ENCODE results near the gene DOCK7.

DOCK7 gene

DNA sequence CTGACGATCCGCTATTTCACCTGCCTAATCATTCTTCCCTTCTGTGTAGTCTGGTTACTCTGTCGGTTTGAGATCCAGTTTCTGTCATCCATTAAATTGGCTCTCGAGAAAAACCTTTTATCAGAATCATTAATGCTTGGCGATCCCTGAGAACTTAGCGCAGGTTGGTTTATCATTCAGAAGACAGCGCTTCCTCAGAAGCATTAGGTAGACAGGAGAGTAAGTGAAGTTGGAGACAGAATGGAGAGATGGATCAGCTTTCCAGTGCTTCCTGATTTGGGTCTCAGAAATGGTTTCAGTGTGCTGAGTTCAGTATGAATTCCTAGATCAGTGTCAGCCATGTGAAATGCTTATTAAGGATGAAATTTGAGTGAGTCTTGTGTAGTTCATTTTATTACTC, 250.0 kb downstream of the DOCK7 start:
- DNase-seq: peak; percentile 35

GRCh38 chr1:62437273-62437940, 250.8 kb downstream of the DOCK7 start:
- no peak for DNase-seq

DNA sequence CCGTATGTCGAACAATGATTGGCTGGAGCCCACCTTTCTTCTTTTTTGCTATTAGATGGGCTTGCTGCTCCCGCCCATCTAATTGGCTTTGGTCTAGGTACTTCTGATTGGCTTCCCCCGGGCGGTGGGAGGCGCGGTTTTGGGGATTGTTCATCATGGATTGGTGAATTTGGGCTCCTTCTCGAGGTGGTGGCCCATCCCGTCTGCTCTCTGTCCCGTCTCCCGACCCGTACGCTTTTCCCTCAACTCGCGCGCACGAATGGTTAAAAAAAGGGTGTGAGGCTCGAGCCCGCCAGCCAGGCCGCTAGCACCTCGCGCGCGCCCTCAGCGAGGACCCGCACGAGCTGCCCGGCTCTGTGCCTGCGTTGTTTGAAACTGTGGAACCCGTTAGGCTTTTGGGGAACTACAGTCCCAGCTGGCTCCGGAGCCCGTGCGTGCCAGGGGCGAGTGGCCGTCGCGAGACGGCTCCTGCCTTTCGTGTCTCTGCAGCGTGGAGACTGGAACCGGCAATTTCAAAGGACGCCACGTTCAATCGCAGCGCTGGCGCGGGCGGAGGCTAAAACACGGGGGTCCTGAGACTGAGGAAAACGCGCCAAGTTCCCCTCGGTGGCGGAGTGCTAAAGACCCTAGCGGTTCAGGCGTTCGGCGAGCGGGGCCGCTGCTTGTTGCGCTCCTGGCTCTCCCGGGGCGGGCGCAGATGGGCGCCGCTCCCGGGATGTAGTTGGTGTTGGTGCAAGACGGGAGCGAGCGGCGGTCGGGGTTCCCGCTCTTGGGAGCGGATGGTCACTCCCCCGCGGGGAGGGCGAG, 251.5 kb downstream of the DOCK7 start, which contains the start of gene USP1:
TSS of gene USP1 (plus strand) at position 584 of the 807 bp plus-strand sequence. CDS start 2,819 bp downstream, outside the sequence.
- DNase-seq: peak; percentile 100

DNA sequence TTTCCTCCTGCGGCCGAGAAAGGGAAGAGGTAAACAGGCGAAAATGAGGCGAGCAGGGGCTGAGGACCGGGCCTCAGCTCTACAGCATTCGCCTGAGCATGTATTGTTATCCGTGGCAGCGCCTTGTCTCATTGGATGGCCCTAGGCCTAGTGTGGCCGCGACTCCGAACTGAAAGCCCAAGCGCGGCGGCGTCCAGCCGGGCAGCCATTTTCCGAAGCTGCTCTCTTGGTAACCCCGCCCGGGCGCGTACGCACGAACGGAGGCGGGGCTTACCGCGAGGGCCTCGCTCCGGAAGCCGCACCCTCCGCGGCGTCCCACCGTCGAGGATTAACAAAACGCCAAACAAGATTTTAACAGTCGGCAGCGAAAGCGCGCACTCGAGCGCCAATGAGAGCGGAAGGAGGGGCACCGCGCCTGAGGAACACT, 252.1 kb downstream of the DOCK7 start:
- DNase-seq: no peak

DNA sequence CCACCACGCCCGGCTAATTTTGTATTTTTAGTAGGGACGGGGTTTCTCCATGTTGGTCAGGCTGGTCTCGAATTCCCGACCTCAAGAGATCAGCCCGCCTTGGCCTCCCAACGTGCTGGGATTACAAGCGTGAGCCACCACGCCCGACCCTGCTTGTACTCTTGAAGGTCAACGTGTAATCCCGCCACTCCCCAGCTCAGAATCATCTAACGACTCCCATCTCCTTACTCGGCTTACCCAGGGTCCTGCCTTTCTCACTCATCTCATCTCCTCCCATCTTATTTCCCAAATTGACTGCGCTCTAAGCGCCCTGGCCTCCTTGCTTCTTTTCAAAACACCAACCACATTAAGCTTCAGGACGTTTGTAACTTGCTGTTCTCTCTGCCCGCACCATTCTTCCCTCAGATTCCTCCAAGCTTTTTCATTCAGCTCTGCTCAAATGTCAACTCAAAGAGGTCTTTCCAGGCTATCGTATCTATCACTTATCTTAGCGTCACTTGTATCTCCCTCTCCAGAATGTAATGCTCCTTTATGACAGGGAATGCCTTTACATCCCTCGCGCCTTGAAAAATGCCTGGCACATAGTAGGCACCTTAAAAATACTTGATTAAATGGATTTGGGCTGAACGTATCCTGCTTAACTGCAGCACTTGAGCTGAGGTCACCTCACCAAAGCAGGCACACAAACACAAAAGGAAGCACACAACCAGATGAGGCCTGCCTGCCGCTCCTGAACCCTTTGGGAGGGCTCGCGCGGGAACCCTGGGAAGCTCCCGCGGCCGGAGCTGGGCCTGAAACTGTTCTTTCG, 252.8 kb downstream of the DOCK7 start:
- DNase-seq: no peak

DNA sequence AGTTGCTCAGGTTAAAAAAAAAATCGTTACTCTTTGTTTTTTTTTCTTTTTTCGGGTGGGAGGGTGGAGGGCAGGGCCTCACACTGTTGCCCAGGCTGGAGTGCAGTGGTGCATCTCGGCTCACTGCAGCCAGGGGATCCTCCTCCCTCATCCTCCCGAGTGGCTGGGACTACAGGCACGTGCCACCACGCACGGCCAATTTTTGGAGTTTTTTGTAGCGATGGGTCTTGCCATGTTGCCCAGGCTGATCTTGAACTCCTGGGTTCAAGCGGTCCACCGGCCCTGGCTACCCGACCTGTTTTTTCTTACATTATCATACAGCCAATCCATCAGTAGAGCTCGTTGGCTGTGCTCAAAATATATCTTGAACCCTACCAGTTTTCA, 253.6 kb downstream of the DOCK7 start:
- no peak for DNase-seq

- peak; percentile 44 for DNase-seq
Observed at GRCh38 chr1:62433861-62434617, 254.1 kb downstream of the DOCK7 start.

DNA sequence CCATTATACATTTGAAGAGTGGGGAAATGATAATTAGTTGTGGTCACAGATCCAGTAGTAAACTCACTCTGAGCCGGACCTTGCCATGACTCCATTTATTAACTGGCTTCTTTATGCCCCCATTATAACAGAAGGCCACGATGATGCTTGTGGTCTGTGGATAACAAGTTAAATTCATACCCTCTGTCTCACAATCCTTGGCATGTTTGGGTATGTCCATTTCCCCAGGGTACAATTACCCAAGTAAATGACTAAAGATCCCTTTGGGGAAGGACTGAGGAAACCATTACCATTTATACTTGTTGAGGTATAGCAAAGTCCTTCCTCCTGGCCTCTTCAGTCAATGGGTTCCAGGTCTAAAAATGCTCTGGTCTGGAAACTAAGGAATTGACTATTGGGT, 258.6 kb downstream of the DOCK7 start:
- DNase-seq: no peak

DNA sequence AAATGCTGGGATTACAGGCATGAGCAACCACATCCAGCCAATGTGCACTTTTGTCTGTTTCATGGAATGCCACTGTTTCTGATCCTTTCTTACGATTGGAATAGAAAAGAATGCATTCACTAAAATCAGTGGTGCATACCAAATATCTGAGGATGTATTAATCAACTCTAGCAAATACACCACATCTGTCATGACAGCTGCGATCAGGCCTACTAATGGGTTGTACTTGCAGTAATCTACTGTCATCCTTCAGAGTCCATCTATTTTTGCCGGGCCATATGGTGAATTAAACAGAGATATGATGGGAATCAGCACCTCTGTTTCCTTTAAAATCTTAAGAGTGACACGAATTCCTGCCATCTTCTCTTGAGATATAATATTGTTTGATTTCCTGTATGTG, 259.8 kb downstream of the DOCK7 start:
- DNase-seq: peak; percentile 95

DNA sequence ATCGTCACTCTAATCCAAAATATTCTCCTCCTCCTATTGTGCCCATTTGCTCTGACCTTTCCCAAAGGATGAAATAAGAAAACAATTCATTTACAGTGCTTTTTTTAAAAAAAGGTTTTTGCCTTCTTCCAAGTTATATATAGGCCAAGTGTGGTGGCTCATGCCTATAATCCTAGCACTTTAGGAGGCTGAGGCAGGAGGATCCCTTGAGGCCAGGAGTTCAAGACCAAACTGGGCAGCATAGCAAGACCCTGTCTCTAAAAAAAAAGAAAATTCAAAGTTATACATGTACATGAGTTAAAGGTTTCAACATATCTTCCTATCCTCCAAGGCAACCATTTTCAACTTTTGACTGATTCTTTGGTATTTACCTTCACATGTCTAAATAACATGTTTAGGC, 261.4 kb downstream of the DOCK7 start:
- no peak for DNase-seq

GRCh38 chr1:62426237-62426636, 261.9 kb downstream of the DOCK7 start:
- no peak for DNase-seq

- no peak for DNase-seq
Observed at GRCh38 chr1:62425041-62425440, 263.1 kb downstream of the DOCK7 start.

GRCh38 chr1:62424411-62424810, 263.8 kb downstream of the DOCK7 start:
- DNase-seq: no peak

GRCh38 chr1:62423580-62424242, 264.5 kb downstream of the DOCK7 start:
- no peak for DNase-seq

GRCh38 chr1:62420214-62420613, 268.0 kb downstream of the DOCK7 start:
- no peak for DNase-seq

- peak; percentile 13 for DNase-seq
Observed at GRCh38 chr1:62417351-62417999, 270.7 kb downstream of the DOCK7 start.

GRCh38 chr1:62415687-62416086, 272.5 kb downstream of the DOCK7 start:
- DNase-seq: no peak

GRCh38 chr1:62407398-62408009, 280.7 kb downstream of the DOCK7 start:
- DNase-seq: peak; percentile 81

DNA sequence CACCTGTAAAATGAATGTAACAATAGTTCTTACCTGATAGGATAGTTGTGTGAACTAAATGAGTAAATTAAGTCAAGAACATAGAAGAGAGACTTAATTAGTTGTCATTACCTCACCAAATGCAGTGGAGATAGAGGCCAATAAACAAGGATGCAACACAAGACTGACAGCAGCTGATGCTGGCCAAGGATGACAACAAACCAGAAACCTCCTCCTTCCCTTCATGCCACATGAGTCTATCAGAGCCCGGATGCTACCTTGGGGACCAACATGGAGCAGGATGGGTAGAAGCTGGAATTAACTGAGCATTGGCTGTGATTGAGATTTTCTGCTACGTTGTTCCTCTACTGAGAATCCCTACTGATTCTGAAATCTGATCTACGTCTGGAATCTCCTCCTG, 281.6 kb downstream of the DOCK7 start:
- DNase-seq: peak; percentile 72

DNA sequence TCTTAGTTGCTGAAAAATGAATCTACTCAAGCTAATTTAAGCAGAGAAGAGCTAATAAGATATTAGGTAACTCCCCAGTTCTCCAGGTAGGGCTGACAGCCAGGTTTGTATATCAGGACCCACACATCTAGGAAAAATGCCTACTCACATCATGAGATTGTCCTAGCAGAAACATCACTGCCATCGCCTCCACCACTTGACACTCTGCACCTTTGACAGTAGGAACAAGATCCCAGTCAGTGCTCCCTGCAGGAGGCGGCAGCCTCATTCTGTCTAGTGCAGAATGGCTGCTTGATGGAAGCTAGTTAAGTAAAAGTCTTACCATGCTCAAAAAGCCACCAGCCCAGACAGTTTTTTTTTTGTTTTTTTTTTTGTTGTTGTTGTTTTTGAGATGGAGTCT, 282.9 kb downstream of the DOCK7 start:
- no peak for DNase-seq
